ENCODE measurements around the gene CRYGB.

DNA sequence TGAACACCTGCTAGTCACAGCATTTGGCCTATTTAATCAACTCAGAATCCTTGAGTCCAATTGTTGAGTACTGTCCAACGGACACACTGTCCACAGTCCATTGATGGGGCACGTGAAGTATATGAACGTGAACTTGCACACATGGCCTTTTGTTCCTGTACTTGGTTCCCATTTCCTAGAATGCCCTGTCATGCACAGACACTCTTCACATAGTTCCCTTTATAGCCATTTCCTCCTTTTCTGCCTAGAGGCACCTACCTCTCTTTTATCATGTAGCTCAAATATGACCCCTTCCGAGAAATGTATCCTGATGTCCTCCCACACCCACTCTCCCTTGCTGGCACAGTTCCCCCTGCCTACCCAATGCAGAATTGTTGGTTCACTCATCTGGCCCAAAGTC lies 26.2 kb upstream of the CRYGB start:
- TF ChIP-seq POLR2A (IDR thresholded peaks at IDR 0.05; ENCODE audit: low read length) (no peak), GATA1 (IDR thresholded peaks at IDR 0.05; ENCODE audit: low read depth, low read length) (no peak)

Data from erythroblast (primary cell).